Measurements from ENCODE around the gene MARK1. TPM values are rescaled to one million over a fixed set of nuclear protein-coding genes. Genes with fewer than 3 reads are reported as not detected.

MARK1 gene
- total and polyA plus RNA-seq, 2 of the 13 experiments (the other 11 are each of a cell fraction or from before 2014, with no cell fraction given): not detected

GRCh38 chr1:220705782-220706181, 177.8 kb downstream of the MARK1 start:
- intact Hi-C loops (cut with micrococcal nuclease; ENCODE audit: unreplicated experiment) (no loop called here), in situ Hi-C loops (cut with HindIII; ENCODE audit: extremely low pct_ligation_motif_present, low pct_unique_long_range_greater_than_20kb) (no loop called here)
- peak overlapping the region; percentile 49; the same call in 1 of the 2 replicates for H3K4me2 ChIP-seq (ENCODE audit: low read depth, low read length)
- H3K27ac ChIP-seq (ENCODE audit: extremely low read length, insufficient read depth, low read length): no peak overlapping the region
- POLR2A ChIA-PET: no interaction called here
- 5% methylated on average over 3 of the region's 7 CpGs for WGBS (ENCODE audit: low lambda C conversion rate)
- H3K27me3 ChIP-seq (ENCODE audit: control insufficient read depth in 1 of 2, insufficient read depth in 2 of 2, low read length in 2 of 2): no peaks in the 10 kb centered on the region
- BruUV-seq (replicated peaks): no TSS peak
- peaks cover 78% of the 10 kb centered on the region for H3K4me1 ChIP-seq (ENCODE audit: insufficient read depth, low read length)
- no peaks in the 10 kb centered on the region for H4K20me1 ChIP-seq (ENCODE audit: insufficient read depth, low read length)
- peak; percentile 18 for ATAC-seq
- DNase-seq (ENCODE audit: low spot score): no peak
- H3K9ac ChIP-seq (ENCODE audit: insufficient read depth, low read depth, low read length): no peak overlapping the region
- CTCF ChIA-PET (ENCODE audit: low intra/inter-chr PET ratio, low total read pairs): no interaction called here
- no peak for FAIRE-seq
- H3K4me3 ChIP-seq (replicated peaks in 1 of 3; ENCODE audit: insufficient read depth in 1 of 3, low read depth in 2 of 3, low read length in 3 of 3): no peak overlapping the region; a peak in 1 of 6 replicates
- no peaks in the 10 kb centered on the region for H3K79me2 ChIP-seq (ENCODE audit: insufficient read depth, low read length)
- H3K9me3 ChIP-seq (ENCODE audit: low read length): no peaks in the 10 kb centered on the region
- H3K36me3 ChIP-seq (replicated peaks in 1 of 2; ENCODE audit: control insufficient read depth in 1 of 2, insufficient read depth in 2 of 2, low read length in 2 of 2): no peaks in the 10 kb centered on the region
- no peak overlapping the region for H2AFZ ChIP-seq (ENCODE audit: low read length)
- TF ChIP-seq, protein P1, sequence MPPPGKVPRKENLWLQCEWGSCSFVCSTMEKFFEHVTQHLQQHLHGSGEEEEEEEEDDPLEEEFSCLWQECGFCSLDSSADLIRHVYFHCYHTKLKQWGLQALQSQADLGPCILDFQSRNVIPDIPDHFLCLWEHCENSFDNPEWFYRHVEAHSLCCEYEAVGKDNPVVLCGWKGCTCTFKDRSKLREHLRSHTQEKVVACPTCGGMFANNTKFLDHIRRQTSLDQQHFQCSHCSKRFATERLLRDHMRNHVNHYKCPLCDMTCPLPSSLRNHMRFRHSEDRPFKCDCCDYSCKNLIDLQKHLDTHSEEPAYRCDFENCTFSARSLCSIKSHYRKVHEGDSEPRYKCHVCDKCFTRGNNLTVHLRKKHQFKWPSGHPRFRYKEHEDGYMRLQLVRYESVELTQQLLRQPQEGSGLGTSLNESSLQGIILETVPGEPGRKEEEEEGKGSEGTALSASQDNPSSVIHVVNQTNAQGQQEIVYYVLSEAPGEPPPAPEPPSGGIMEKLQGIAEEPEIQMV (CRISPR knock-in tag; IDR thresholded peaks at IDR 0.05; ENCODE audit: low read depth): no peak
- no peak for TF ChIP-seq SNAPC2 (CRISPR knock-in tag; IDR thresholded peaks at IDR 0.05)
- peak in 1 of 2 experiments; percentile 55; a peak in 1 of 4 replicates for TF ChIP-seq NR2F1 (CRISPR knock-in tag; IDR thresholded peaks at IDR 0.05)
- no peak for TF ChIP-seq SUZ12 (IDR thresholded peaks at IDR 0.05; ENCODE audit: low read depth, low read length)
- peak; percentile 48; the same call in 1 of the 2 replicates for TF ChIP-seq NR2F6 (IDR thresholded peaks at IDR 0.05)
- peak; percentile 58; the same call in 1 of the 2 replicates for TF ChIP-seq NR2F6 (CRISPR knock-in tag; IDR thresholded peaks at IDR 0.05)
- TF ChIP-seq ZNF781 (CRISPR knock-in tag; IDR thresholded peaks at IDR 0.05; ENCODE audit: borderline replicate concordance, not compliant biosample characterization): no peak
- no peak for TF ChIP-seq ZNF879 (CRISPR knock-in tag; IDR thresholded peaks at IDR 0.05)
- TF ChIP-seq ZNF687 (CRISPR knock-in tag; IDR thresholded peaks at IDR 0.05): 0 out of 2 replicates have a peak, but pooled peaks have one; percentile 21
- TF ChIP-seq STAG1 (CRISPR knock-in tag; IDR thresholded peaks at IDR 0.05): no peak
- TF ChIP-seq NRL (CRISPR knock-in tag; IDR thresholded peaks at IDR 0.05; ENCODE audit: borderline replicate concordance): 0 out of 2 replicates have a peak, but pooled peaks have one; percentile 34
- TF ChIP-seq, protein P2, sequence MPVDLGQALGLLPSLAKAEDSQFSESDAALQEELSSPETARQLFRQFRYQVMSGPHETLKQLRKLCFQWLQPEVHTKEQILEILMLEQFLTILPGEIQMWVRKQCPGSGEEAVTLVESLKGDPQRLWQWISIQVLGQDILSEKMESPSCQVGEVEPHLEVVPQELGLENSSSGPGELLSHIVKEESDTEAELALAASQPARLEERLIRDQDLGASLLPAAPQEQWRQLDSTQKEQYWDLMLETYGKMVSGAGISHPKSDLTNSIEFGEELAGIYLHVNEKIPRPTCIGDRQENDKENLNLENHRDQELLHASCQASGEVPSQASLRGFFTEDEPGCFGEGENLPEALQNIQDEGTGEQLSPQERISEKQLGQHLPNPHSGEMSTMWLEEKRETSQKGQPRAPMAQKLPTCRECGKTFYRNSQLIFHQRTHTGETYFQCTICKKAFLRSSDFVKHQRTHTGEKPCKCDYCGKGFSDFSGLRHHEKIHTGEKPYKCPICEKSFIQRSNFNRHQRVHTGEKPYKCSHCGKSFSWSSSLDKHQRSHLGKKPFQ (CRISPR knock-in tag; IDR thresholded peaks at IDR 0.05; ENCODE audit: insufficient replicate concordance): no peak
- TF ChIP-seq, protein P3, sequence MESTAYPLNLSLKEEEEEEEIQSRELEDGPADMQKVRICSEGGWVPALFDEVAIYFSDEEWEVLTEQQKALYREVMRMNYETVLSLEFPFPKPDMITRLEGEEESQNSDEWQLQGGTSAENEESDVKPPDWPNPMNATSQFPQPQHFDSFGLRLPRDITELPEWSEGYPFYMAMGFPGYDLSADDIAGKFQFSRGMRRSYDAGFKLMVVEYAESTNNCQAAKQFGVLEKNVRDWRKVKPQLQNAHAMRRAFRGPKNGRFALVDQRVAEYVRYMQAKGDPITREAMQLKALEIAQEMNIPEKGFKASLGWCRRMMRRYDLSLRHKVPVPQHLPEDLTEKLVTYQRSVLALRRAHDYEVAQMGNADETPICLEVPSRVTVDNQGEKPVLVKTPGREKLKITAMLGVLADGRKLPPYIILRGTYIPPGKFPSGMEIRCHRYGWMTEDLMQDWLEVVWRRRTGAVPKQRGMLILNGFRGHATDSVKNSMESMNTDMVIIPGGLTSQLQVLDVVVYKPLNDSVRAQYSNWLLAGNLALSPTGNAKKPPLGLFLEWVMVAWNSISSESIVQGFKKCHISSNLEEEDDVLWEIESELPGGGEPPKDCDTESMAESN (CRISPR knock-in tag; conservative IDR thresholded peaks at IDR 0.05): no peak
- no peak for TF ChIP-seq GTF2F1 (IDR thresholded peaks at IDR 0.05; ENCODE audit: low read length)
- no peak for TF ChIP-seq GPN1 (CRISPR knock-in tag; IDR thresholded peaks at IDR 0.05; ENCODE audit: borderline replicate concordance)
